GM12892 (cell line): ENCODE data around the gene ERBB4.

Experiments used
- POLR2A ChIP-seq: IDR thresholded peaks from 2 replicates; pipeline ENCODE4 v1.6.1; 2011; ENCODE audit warnings: low read depth, low read length, control low read depth
- POLR2AphosphoS5 ChIP-seq: IDR thresholded peaks from 2 replicates; pipeline ENCODE4 v1.6.1; 2011; ENCODE audit warnings: low read depth, low read length, control low read depth
- TAF1 ChIP-seq: IDR thresholded peaks from 2 replicates; pipeline ENCODE4 v1.6.1; 2011; ENCODE audit warnings: low read depth, mild to moderate bottlenecking, control low read depth, low read length, borderline replicate concordance

- TF ChIP-seq POLR2A (no peak), POLR2AphosphoS5 (no peak), TAF1 (no peak)
These were observed 615.6 kb downstream of the ERBB4 start for GRCh38 chr2:211923019-211923418.
